HG02870 (cell line): ENCODE measurements around the gene ANO3.

ENCODE experiments used
- ATAC-seq: cut with Tn5 transposase; IDR thresholded peaks from one replicate; pipeline ENCODE4 v1.9.1; 2021; ENCODE audit warnings: mild to moderate bottlenecking, moderate library complexity; ENCODE audit not compliant: unreplicated experiment

Gene ANO3

GRCh38 chr11:26702406-26702805 is 370.5 kb downstream of the ANO3 start:
- ATAC-seq: no peak

GRCh38 chr11:26703411-26704191 is 371.7 kb downstream of the ANO3 start:
- no peak for ATAC-seq

GRCh38 chr11:26704249-26704648 is 372.3 kb downstream of the ANO3 start:
- no peak for ATAC-seq

- no peak for ATAC-seq
These were observed 374.3 kb downstream of the ANO3 start for GRCh38 chr11:26706181-26706580.

GRCh38 chr11:26708736-26709456 is 377.0 kb downstream of the ANO3 start:
- ATAC-seq: no peak

- ATAC-seq: no peak
These were observed 378.6 kb downstream of the ANO3 start for GRCh38 chr11:26710489-26710888.

- no peak for ATAC-seq
These were observed 380.6 kb downstream of the ANO3 start for GRCh38 chr11:26712497-26712896.
